Fibroblast of skin of left quadriceps (primary cell): ENCODE measurements around the gene HERC2.
"Not testable (repeated sequence)": the region's sequence is repeated elsewhere in the genome, so short reads cannot be mapped to it uniquely, and the experiment has no call there.

Source experiments
- DNase-seq, 2 experiments: peaks; one replicate each; pipeline ENCODE4 v3.0.0-alpha.2; 2013; ENCODE audit warnings: low read depth in 2 of 2

HERC2 gene

GRCh38 chr15:28273873-28274610, 47.9 kb downstream of the HERC2 start:
- no peak for DNase-seq

- DNase-seq, result no peak
Observed at GRCh38 chr15:28273468-28273867, 48.5 kb downstream of the HERC2 start.

GRCh38 chr15:28272587-28272986, 49.4 kb downstream of the HERC2 start:
- no peak for DNase-seq

- DNase-seq, result no peak
Observed at GRCh38 chr15:28271697-28272260, 50.2 kb downstream of the HERC2 start.

GRCh38 chr15:28269097-28269496, 52.9 kb downstream of the HERC2 start:
- DNase-seq, result no peak

GRCh38 chr15:28267727-28268126, 54.3 kb downstream of the HERC2 start:
- no peak for DNase-seq

- DNase-seq, result no peak
Observed at GRCh38 chr15:28265334-28266019, 56.5 kb downstream of the HERC2 start.

GRCh38 chr15:28264166-28264565, 57.8 kb downstream of the HERC2 start:
- DNase-seq, result no peak

- no peak for DNase-seq
Observed at GRCh38 chr15:28262438-28262837, 59.5 kb downstream of the HERC2 start.

GRCh38 chr15:28260722-28261121, 61.3 kb downstream of the HERC2 start:
- DNase-seq, result no peak

- no peak for DNase-seq
Observed at GRCh38 chr15:28260317-28260716, 61.7 kb downstream of the HERC2 start.

- DNase-seq, result no peak
Observed at GRCh38 chr15:28255965-28256364, 66.0 kb downstream of the HERC2 start.

- DNase-seq, result no peak
Observed at GRCh38 chr15:28252831-28253230, 69.1 kb downstream of the HERC2 start.

- DNase-seq, result no peak
Observed at GRCh38 chr15:28246605-28247004, 75.4 kb downstream of the HERC2 start.

GRCh38 chr15:28243901-28244300, 78.1 kb downstream of the HERC2 start:
- DNase-seq, result no peak

GRCh38 chr15:28243399-28243798, 78.6 kb downstream of the HERC2 start:
- no peak for DNase-seq

- not testable (repeated sequence) for DNase-seq
Observed at GRCh38 chr15:28238296-28238695, 83.7 kb downstream of the HERC2 start.

GRCh38 chr15:28231743-28232142, 90.2 kb downstream of the HERC2 start:
- not testable (repeated sequence) for DNase-seq

- not testable (repeated sequence) for DNase-seq
Observed at GRCh38 chr15:28231336-28231735, 90.6 kb downstream of the HERC2 start.

GRCh38 chr15:28228990-28229640, 92.9 kb downstream of the HERC2 start:
- DNase-seq, result not testable (repeated sequence)

GRCh38 chr15:28228096-28228495, 93.9 kb downstream of the HERC2 start:
- DNase-seq, result no peak

- DNase-seq, result peak in 1 of 2 experiments; percentile 0
Observed at GRCh38 chr15:28227303-28227702, 94.7 kb downstream of the HERC2 start.
